GM18520 (cell line): ENCODE results near the gene IFI30.

Experiments
- ATAC-seq: cut with Tn5 transposase; IDR thresholded peaks from one replicate; pipeline ENCODE4 v1.9.1; 2021; ENCODE audit not compliant: unreplicated experiment

Gene IFI30

GRCh38 chr19:18170714-18171255 is 2.8 kb upstream of the IFI30 start:
- no peak for ATAC-seq

DNA sequence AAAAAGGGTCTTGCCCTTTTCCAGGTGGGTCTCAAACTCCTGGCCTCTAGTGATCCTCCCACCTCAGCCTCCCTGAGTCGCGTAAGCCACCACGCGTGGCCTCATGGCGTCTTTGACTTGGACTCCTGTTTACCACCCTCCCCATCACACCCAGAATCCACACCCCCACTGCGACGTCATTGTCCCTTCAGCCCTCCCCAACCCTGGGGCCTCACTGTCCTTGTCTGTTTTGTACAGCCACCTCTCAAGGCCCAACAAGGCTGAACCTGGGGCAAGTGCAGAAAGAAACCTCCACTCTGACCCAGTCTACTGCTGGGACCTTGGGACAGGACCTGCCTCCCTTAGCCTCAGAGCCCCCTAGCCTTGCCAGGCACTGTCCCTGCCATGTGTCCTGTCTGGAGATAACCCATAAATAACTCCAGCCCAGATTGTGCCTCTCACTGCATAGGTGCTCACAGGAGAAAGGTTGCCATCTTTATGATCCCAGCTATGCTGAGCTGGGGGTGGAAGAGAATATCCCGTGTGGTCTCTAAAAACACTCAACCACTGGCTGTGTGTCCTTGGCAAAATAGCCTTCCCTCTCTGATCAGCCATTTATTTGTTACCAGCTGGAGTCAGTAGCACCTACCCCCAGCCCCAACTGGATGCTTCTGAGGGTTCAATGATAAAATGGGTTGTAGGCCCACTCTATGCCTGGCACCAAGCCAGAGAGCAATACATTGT is 1.8 kb upstream of the IFI30 start:
- no peak for ATAC-seq

DNA sequence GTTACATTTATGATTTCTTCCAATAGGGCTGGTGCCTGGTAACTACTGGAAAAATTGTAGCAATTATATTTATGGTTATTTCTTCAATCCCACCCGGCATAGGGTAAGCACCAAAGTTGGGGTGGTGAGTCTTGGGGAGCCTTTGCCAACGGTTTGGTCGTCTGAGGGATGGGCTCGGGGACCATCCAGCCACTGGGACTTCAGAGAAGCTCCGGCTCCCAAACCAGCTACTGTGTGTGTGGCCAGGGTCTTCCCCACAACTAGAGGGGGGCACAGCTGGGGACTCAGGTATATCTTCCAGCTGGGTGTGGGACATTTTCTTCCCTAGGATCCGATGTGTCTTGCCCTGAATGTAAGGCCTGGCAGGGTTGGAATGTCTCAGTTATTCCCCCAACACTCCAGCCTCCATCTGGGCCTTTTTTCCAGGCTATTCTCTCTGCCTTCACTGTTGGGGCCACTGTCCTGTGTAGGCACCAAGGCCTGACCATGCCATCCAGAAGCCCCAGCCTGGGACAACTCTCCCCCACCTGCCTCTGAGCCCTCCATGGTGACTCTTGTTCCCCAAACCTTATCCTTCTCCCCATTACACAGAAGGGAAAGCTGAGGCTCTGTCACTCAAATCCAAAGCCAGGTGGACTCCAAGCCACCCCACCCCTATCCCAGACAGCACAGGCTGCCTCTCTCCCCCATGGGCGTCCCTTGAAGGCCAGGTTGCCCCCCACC is 1.1 kb upstream of the IFI30 start:
- no peak for ATAC-seq

- ATAC-seq: no peak
Observed at GRCh38 chr19:18173054-18173571, 500 bp upstream of the IFI30 start.

- ATAC-seq: no peak
Observed at GRCh38 chr19:18174983-18175382, 1.4 kb downstream of the IFI30 start.

DNA sequence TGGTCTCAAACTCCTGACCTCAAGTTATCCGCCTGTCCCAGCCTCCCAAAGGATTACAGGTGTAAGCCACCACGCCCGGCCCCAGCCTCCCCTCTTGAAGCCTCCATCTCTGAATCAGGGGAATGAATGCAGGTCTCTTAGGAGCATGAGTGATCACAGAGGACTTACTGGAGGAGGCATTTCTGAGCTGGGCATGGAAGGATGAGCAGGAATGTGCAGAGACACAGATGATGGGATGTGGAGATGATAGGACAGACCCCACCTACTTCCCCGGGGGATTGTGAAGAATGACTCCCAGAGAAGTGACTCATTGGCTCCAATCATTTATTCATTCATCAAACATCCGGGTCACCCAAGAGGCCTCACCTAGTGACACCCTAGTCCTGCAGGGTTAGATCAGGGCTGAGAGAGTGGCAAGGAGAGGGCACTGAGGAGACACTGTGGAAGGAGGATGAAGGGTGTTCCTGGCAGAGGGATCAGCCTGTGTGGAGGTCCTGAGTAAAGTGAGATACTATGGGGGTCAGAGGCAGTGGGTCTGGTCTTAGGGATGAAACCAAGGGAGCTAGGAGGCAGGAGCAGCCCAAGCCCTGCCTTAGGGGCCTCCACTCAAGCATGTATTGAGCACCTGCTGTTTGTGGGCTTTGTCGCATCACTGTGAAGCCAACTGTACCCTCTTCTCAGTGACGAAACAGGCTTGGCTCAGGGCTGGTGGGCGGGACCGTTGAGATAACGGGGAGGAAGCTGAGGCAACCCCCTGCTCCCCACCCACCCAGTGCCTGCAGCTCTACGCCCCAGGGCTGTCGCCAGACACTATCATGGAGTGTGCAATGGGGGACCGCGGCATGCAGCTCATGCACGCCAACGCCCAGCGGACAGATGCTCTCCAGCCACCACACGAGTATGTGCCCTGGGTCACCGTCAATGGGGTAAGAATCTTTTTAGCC is 3.0 kb downstream of the IFI30 start:
- ATAC-seq: no peak

GRCh38 chr19:18179957-18180356 is 6.3 kb downstream of the IFI30 start:
- no peak for ATAC-seq

GRCh38 chr19:18183529-18183928 is 9.9 kb downstream of the IFI30 start:
- no peak for ATAC-seq

DNA sequence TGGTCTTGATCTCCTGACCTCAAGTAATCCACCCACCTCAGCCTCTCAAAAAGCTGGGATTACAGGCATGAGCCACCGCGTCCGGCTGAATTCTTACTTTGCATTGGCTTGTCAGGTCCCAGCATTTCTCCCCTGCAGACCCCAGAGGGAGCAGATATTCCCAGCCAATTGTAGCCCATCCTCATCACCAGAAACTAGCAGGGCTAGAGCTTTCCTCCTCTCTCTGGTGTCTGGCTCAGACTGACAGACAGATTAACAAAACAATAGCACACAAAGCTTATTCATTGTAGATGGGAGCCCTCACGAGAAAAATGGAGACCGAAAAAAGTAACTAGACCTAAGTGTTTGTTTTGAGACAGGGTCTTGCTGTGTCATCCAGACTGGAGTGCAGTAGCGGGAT is 11.9 kb downstream of the IFI30 start:
- no peak for ATAC-seq

- ATAC-seq: no peak
Observed at GRCh38 chr19:18190278-18190677, 16.7 kb downstream of the IFI30 start.

DNA sequence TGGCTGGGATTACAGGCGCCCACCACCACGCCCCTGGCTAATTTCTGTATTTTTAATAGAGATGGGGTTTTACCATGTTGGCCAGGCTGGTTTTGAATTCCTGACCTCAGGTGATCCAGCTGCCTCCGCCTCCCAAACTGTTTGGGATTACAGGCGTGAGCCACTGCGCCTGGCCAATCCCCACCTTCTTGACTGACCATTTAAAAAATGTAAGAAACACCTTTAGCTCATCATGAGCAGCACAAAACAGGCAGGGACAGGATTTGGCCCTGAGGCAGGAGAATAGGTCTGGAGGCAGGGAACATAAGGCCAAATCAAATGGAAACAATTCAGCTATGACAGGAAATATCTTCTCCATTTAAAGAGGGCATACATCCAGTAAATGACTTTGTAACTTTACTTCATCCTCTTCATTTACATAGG is 18.0 kb downstream of the IFI30 start:
- ATAC-seq: no peak

- ATAC-seq: peak; percentile 76
Observed at GRCh38 chr19:18192673-18193387, 19.2 kb downstream of the IFI30 start, which contains the start of gene MPV17L2. MPV17L2 (plus strand) TSS chr19:18193218; CDS start chr19:18193282, 64 bp downstream.

- ATAC-seq: no peak
Observed at GRCh38 chr19:18193388-18194180, 20.0 kb downstream of the IFI30 start.

DNA sequence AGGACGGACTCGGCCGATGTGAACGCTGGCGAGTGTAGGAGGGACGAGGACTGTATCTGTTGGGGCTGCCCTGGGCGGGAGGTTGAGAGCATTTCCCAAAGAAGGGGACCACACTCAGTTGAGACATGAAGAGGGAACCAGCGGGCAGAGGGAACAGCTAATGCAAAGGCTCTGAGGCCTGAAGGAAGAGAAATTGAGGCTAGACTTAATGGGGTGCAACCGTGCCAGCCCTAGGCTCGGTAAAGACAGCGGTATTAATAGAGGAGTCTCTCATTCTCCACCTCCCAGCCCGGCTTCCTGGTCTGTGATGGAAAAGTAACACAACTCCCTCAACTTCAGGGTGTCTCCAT is 20.5 kb downstream of the IFI30 start:
- no peak for ATAC-seq

- no peak for ATAC-seq
Observed at GRCh38 chr19:18194554-18195238, 21.1 kb downstream of the IFI30 start.

- ATAC-seq: no peak
Observed at GRCh38 chr19:18196511-18196845, 22.9 kb downstream of the IFI30 start.

GRCh38 chr19:18197306-18197705 is 23.7 kb downstream of the IFI30 start:
- ATAC-seq: no peak

- ATAC-seq: no peak
Observed at GRCh38 chr19:18197941-18198340, 24.3 kb downstream of the IFI30 start.

GRCh38 chr19:18198374-18198773 is 24.8 kb downstream of the IFI30 start:
- no peak for ATAC-seq
